ENCODE data around the gene MEX3B.
A peak's percentile ranks its signal among the peaks of the same experiment; 100 is the strongest.

MEX3B gene

DNA sequence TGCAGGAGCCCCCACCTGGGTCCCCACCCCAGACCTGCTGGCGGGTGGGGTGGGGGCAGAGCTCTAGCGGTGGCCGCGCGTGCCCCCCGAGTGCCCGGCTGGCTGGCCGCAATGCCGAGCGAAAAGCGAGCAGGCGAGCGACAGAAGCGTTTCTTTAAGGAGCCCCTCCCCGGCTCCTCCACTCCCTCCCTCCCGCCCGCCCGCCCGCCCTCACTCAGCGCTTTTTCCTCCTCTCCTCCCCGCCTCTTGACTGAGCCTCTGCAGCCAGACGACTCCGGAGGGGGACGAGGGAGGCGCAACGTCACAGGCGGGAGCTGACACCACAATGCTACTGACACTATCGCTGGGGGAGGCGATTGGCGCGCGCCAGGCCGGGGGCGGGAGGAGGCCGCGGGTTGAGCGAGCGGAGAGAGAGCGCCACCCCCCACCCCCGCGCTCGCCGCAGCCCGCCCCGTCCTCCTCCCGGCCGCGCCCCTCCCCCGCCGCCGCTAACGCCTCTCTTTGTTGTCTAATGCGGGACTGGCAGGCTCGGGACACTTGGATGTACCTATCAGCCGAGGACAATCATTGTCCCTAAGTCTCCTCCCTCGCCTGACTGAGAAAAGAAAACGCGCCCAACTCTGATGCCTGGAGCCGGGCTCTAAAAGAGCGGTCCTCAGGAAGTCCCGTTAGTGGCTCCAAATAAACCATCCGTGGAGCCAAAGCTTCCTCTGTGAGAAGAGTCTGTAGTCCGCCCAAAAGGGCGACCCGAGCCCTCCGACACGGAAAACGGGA is at the start of gene MEX3B:
Gene MEX3B, minus strand, starts transcription at position 127 of the 774 bp plus-strand sequence. CDS start 313 bp downstream, outside the sequence.
- DNase-seq: peak; percentile 94
- in situ Hi-C loops (cut with HindIII; ENCODE audit: low pct_ligation_motif_present, low pct_unique_long_range_greater_than_20kb, low sequenced_read_pairs): no loop called here

DNA sequence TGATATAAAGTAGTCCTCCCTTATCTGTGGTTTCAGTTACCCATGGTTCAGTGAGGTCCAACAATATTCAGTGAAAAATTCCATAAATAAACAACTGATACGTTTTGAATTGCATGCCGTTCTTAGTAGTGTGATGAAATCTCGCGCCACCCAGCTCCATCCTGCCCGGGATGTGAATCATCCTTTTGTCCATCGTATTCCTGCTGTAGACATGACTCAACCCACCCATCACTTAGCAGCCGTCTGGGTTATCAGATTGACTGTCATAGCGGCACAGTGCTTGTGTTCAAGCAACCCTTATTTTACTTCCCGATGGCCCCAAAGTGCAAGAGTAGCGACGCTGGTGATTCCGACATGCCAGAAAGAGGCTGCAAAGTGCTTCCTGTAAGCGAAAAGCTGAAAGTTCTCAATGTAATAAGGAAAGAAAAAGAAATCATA is 48.0 kb upstream of the MEX3B start:
- peak; percentile 50 for DNase-seq
- in situ Hi-C loops (cut with HindIII; ENCODE audit: low pct_ligation_motif_present, low pct_unique_long_range_greater_than_20kb, low sequenced_read_pairs): no loop called here

DNA sequence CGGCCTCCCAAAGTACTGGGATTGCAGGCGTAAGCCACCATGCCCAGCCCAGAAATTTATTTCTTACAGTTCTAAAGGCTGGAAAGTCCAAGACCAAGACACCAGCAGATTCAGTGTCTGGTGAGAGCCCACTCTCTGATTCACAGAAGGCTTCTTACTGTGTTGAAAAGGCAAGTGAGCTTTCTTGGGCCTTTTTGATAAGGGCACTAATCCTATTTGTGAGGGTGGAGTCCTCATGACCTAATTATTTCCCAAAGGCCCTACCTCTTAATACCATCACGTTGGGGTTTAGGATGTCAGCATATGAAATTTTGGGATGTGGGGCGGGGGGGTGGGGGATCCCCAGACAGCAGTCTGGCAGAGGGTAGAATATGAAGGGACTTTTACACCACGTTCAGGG is 47.5 kb upstream of the MEX3B start:
- in situ Hi-C loops (cut with HindIII; ENCODE audit: low pct_ligation_motif_present, low pct_unique_long_range_greater_than_20kb, low sequenced_read_pairs): no loop called here
- no peak for DNase-seq

DNA sequence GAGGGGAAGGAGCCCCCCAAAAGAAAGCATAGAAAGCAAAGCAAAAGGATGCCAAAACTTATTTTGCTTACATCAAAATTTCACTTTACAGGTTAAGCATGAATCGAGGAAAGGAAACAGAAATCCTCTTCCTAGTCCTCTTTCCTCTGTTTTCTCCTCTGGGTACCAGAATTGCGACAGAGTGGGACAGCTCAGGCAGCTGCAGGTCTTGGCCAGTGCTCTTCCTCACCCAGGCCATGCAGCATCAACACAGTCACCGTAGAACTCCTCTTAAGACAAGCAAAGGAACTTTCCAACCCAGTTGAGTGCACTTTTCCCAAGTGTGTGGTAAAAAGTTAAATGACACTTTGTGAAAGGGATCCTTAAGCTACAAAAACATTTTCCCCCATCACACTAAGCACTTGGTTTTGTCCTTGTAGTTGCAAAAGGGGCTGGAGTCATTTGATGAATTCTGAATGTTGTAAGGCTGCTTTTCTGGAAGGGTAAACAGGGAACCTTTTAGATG is 45.9 kb upstream of the MEX3B start:
- in situ Hi-C loops (cut with HindIII; ENCODE audit: low pct_ligation_motif_present, low pct_unique_long_range_greater_than_20kb, low sequenced_read_pairs): no loop called here
- no peak for DNase-seq

DNA sequence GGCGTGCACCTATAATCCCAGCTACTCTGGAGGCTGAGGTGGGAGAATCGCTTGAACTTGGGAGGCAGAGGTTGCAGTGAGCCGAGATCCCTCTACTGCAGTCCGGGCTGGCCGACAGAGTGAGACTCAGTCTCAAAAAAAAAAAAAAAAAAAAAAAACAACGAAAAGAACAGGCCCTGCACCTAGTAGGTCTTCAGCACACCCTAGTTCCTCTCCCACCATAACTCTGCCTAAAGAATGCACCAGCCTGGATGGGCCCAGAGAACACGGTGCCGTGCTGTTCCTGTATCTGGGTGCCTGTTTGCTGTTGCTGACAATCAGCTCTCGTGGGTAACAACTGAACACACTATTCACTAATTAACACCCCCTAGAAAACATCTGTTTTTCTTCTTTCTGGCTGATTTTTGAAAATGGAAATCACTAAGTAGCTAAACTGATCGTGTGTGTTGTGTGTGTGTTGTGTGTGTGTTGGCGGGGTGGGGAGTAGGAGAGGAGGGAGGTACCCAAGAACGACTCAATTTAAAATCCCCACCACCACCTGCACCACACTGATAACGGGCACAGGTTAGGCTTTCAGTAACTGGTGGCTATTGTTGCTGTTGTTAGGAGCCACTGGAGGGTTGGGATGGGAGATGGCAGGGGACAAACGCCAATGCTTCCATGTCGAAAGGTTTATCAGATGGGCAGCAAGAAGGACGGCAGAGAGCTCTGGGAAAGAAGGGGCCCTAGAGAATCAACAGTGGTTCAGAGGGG is 40.6 kb upstream of the MEX3B start:
- no peak for DNase-seq
- in situ Hi-C loops (cut with HindIII; ENCODE audit: low pct_ligation_motif_present, low pct_unique_long_range_greater_than_20kb, low sequenced_read_pairs): no loop called here

DNA sequence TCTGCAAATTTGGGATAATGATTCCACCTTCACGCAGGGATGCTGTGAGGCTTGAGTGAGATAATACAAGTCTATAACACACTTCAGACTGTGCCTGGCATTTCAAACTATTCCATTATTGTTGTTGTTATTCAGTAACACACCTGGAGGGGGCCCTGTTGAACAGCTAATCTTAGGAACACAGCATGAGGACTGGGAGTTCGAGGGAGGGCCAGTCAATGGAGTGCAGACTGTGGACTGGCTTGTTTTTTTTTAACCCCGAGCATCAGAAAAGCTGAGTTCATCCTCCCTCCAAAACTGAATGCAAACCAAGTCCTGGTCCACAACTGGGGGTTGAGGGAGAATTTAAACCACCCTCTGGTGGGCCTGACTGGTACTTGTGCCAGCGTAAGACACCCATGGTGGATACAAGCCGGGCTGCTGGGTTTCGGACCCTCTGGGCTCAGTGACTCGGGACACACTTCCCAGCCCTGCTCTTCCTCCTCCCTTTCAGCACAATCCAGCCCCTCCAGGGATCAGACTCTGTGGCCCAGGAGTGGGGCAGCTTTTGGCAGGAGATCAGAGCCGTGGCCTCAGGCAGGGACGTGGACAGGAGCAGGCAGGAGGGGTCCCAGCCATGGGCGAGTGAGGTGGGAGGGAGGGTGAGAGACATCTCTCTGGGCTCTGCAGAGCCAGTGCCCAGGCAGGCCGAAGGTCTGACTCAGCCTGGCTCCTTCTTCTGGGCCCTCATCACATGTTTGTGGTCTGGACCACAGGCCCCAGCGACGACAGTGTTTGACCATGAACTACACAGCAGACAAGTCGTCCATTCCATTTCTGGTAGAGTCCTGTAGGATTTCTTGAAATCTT is 36.3 kb upstream of the MEX3B start:
- DNase-seq: peak; percentile 39
- in situ Hi-C loops (cut with HindIII; ENCODE audit: low pct_ligation_motif_present, low pct_unique_long_range_greater_than_20kb, low sequenced_read_pairs): no loop called here

DNA sequence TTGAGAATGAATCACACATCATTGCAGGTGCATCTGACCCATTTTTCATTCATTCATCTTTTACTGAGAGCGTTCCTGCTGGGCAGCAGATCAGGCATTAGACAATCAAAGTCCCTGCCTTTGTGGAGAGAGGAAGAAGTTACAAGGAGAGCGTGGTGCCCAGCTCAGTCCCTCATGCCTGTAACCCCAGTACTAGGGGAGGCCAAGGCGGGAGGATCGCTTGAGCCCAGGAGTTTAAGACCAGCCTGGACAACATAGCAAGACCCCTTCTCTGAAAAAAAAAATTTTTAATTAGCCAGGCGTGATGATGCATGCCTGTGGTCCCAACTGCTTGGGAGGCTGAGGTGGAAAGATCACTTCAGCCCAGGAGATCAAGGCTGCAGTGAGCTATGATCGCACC is 35.0 kb upstream of the MEX3B start:
- no peak for DNase-seq
- in situ Hi-C loops (cut with HindIII; ENCODE audit: low pct_ligation_motif_present, low pct_unique_long_range_greater_than_20kb, low sequenced_read_pairs): no loop called here

DNA sequence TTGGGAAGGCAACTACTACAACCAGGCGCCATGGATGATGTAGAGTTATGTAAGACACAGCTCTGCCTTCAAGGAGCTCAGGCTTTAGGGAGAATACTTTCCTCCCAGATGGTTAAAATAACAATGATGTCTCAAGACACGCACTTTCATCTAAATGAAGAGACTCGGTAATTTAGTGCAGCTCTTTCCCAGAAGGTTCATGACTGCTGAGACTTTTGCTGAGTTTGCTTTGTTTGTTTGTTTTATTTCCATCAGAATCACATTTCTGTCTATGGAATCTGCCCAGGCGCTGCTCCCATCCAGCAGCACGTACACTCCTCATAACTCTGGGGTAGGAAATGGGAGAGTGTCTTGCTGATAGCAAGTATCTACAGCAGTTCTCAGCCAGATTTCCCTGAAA is 33.9 kb upstream of the MEX3B start:
- no peak for DNase-seq

DNA sequence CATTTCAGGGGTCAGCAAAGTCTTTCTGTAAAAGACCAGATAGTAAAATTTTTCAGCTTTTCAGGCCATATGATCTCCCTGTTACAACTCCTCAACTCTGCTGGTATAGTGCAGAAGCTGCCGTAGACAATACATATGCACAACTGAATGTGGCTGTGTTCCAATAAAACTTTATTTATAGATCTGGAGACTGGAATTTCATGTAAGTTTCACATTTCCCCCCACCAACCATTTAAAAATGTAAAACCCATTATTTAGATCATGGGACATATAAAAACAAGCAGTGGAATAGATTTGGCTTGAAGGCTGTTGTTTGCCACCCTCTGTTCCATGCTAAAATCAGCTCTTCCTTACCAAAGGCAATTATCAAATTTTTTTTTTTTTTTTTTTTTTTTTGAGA is 28.8 kb upstream of the MEX3B start:
- in situ Hi-C loops (cut with HindIII; ENCODE audit: low pct_ligation_motif_present, low pct_unique_long_range_greater_than_20kb, low sequenced_read_pairs): no loop called here
- no peak for DNase-seq

More for the DNA sequence above, 33.9 kb upstream of the MEX3B start:
- in situ Hi-C loops (cut with HindIII; ENCODE audit: low pct_ligation_motif_present, low pct_unique_long_range_greater_than_20kb, low sequenced_read_pairs): no loop called here

DNA sequence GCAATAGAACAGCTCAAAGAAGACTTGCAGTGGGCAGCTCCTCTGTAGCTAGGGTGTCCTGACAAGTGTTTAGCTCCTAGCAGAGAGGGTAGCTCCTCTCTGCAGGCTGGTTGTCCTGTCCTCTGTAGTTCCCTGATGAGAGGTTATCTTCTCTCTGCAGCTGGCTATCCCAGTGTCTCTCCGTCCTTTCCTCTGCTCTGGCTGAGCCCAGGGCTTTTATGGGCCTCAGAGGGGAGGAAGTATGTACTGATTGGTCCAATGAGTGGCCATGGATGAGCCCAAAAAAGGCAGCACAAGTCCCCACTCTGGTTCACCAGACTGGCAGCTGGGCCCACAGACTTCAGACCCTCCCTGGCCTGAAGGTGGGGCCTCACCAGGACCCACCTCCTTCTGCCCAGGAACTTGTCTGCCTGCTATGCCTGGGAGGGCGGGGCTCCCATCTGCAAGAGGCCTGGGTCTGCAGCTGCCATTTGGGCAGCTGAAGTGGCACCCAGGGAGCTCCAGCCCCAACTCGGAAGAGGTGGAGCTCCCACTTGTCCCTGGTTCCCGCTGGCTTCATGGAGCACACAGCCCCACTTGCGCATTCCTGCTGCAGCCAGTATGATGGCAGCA is 27.2 kb upstream of the MEX3B start:
- in situ Hi-C loops (cut with HindIII; ENCODE audit: low pct_ligation_motif_present, low pct_unique_long_range_greater_than_20kb, low sequenced_read_pairs): no loop called here
- DNase-seq: no peak

DNA sequence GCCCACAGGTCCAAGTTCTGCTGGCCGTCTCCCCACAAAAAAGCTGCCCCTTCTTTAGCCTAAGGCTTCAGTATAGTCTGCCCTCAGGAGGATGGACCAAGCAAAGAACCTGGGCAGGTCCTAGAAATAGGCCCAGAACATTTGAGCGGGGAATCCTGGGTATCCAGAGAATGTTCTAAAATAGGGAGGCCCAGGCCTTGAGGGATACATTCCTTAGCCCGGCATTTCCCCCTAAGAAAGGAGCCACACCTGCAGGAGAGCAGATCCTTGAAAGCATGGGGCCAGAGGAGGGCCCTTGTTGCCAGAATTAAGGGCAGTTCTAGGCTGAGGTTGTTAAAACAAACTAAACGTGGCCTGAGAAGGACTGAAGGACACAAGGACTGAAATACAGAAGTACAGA is 20.6 kb upstream of the MEX3B start:
- in situ Hi-C loops (cut with HindIII; ENCODE audit: low pct_ligation_motif_present, low pct_unique_long_range_greater_than_20kb, low sequenced_read_pairs): no loop called here
- DNase-seq: no peak

DNA sequence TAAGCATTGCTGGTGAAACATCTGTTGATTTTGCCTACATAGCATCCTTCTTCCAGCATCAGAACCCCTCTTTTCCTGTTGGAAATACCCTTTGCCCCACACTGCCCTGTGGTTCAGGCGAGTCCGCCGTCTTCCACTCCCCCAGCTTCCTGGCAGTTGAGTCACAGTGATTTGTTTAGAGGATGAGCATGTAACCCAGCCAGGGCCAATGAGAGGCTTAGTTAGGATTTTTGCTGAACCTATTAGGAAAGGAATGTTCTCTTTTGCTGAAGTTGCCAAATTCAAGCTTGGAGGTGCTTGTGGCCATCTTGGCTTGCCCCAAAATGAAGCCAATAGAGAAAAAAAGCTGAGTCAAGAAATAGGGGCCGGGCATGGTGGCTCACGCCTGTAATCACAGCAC is 19.0 kb upstream of the MEX3B start:
- in situ Hi-C loops (cut with HindIII; ENCODE audit: low pct_ligation_motif_present, low pct_unique_long_range_greater_than_20kb, low sequenced_read_pairs): no loop called here
- DNase-seq: no peak

DNA sequence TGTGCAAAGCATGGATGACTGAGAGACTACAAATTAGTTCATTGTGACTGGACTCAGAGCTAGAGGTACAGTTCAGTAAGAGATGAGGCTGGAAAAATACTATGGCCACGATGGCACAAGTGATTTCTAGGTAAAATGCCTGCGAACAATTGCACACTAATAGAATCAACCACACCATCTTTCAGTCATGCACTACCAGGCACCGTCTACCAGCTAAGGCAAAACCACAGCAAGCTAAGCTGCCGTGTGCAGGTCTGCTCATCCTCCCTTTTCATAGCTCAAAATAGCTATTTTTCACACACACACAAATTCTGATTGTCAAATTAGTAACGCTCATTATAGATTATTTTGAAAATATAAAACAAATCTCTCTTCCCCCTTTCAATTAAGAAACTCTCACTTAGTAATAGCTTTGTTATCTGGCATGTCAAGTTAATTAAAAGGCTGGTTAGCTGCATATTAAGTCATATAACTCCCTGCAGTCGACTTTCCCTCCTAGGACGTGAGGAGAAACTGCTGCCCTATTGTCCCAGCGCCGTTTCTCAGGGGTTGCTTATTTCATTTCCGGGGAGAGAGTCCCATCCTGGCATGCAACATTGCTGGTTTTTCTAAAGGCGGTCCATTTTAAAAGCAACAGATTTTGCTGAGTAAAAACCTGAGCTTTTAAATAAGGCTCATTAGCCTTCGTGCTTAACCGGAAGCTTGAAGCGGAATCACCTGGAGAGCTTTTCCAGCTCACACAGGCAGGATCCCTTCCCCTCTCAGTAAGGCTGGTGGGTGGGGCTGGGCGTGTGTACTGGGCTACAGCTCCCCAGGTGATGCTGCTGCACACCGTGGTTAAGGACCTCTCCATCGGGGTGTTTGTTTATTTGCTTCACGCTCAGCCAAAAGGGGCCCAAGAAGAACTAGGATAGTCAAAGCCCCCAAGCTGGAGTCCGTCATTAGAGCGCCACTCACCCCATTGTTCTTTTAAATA is 16.9 kb upstream of the MEX3B start:
- in situ Hi-C loops (cut with HindIII; ENCODE audit: low pct_ligation_motif_present, low pct_unique_long_range_greater_than_20kb, low sequenced_read_pairs): no loop called here
- DNase-seq: no peak

DNA sequence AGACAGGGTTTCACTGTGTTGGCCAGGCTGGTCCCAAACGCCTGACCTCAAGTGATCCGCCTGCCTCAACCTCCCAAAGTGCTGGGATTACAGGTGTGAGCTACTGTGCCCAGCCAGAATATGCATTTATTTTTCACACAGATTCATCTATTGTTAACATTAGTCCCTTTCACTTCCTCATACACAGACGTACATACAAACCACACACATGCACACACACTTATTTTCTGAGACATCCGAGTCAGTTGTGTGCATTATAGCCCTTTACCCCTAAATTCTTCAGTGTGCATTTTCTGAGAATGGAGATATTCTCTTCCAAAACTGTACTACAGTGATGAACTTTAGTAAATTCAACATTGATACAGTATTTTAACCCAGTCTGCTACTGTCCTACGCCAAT is 15.0 kb upstream of the MEX3B start:
- no peak for DNase-seq
- in situ Hi-C loops (cut with HindIII; ENCODE audit: low pct_ligation_motif_present, low pct_unique_long_range_greater_than_20kb, low sequenced_read_pairs): no loop called here

DNA sequence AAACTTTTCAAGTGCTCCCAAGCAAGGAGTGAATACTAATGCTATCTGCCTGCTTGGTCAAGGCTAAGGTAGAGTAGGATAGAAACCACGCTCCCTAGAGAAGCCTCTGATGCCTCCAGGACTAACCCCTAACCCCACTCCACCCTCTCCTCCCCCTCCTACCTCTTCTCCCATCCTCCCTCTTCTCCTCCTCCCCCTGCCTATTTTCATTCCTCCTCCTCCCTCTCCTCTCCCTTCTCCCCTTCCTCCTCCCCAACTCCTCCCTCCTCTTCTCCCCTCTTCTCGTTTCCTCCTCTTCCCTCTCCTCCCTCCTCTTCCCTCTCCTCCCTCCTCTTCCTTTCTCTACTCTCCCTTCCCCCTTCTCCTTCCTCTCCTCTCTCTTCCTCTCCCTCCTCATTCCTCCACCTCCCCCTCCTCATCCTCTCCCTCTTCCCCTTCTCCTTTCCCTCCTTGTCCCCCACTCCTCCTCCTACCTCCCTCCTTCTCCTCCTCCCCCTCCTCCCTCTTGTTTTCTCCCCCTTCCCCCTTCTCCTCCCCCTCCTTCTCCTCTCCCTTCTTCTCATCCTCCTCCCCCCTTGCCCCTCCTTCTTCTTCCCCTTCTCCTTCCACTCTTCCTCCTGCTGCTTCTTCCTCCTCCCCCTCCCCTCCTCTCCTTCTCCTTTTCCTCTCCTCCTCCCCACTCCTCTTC is 12.8 kb upstream of the MEX3B start:
- in situ Hi-C loops (cut with HindIII; ENCODE audit: low pct_ligation_motif_present, low pct_unique_long_range_greater_than_20kb, low sequenced_read_pairs): no loop called here
- no peak for DNase-seq

DNA sequence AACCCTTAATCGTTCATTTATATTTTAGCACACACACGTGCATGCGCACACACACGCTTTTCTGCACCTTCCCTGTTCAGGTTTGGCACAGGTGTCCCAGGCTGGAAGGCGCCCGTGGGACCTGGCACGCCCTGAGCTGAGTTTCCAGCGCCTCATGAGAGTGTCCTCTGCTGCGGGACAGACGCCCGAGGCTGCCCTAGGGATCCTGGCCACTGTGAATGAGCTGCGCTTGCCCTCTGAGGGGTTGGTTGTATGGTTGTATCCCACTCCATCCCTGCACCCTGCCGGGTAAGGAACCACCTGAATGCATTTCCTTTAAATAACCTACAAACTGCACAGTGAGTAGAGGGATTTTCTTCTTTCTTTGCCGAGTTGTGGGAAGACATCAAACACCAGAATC is 12.2 kb upstream of the MEX3B start:
- no peak for DNase-seq
- in situ Hi-C loops (cut with HindIII; ENCODE audit: low pct_ligation_motif_present, low pct_unique_long_range_greater_than_20kb, low sequenced_read_pairs): no loop called here

Data from ACHN (cell line).